ENCODE measurements around the gene COL6A3. TPM values are rescaled to one million over a fixed set of nuclear protein-coding genes. Genes with fewer than 3 reads are reported as not detected.

COL6A3 gene
- total RNA-seq, 1 experiment from 2014 or later: 0.81 TPM

GRCh38 chr2:237433920-237434676, 20.1 kb upstream of the COL6A3 start:
- Histone ChIP-seq H2BK5ac (ENCODE audit: insufficient read length, low read length) (no peak overlapping the region), H4K5ac (ENCODE audit: insufficient read length, low read depth, low read length) (no peak overlapping the region), H4K91ac (ENCODE audit: insufficient read length, low read depth, low read length) (no peak overlapping the region), H3K4ac (ENCODE audit: low read depth, low read length) (no peak overlapping the region), H3K18ac (ENCODE audit: insufficient read length, low read depth, low read length) (no peak overlapping the region), H3T11ph (ENCODE audit: low read length) (no peak overlapping the region), H3K4me2 (ENCODE audit: insufficient read depth, insufficient read length, low read length) (no peak overlapping the region), H2AFZ (ENCODE audit: low read length) (no peak overlapping the region), H2BK15ac (ENCODE audit: low read depth, low read length) (no peak overlapping the region), H3K14ac (ENCODE audit: insufficient read depth, low read length) (no peak overlapping the region), H2BK120ac (ENCODE audit: low read depth, low read length, poor library complexity, severe bottlenecking) (no peak overlapping the region), H3K27ac (ENCODE audit: insufficient read length, low read depth, low read length) (no peak overlapping the region), H3K27me3 (ENCODE audit: insufficient read depth, low read length) (no peaks in the 10 kb centered on the region), H3K56ac (ENCODE audit: insufficient read length, low read depth, low read length) (no peak overlapping the region), H3K79me1 (ENCODE audit: insufficient read depth, low read depth, low read length, poor library complexity, severe bottlenecking) (no peaks in the 10 kb centered on the region), H3K79me2 (ENCODE audit: insufficient read depth, low read length) (no peaks in the 10 kb centered on the region), H2AK5ac (ENCODE audit: insufficient read length, low read length) (no peak overlapping the region), H2BK12ac (ENCODE audit: insufficient read length, low read depth, low read length) (no peak overlapping the region), H4K20me1 (ENCODE audit: control insufficient read depth, insufficient read depth, insufficient read length) (no peaks in the 10 kb centered on the region), H3K9ac (ENCODE audit: extremely low read depth, insufficient read length, low read length) (no peak overlapping the region), H3K9me3 (ENCODE audit: control insufficient read depth, low read depth, low read length) (no peaks in the 10 kb centered on the region), H3K23me2 (ENCODE audit: insufficient read length, low read depth, low read length, poor library complexity, severe bottlenecking) (no peaks in the 10 kb centered on the region), H2BK20ac (ENCODE audit: low read depth, low read length, poor library complexity, severe bottlenecking) (no peak overlapping the region), H4K8ac (replicated peaks; ENCODE audit: insufficient read length, low read depth, low read length) (no peak overlapping the region), H3K23ac (ENCODE audit: insufficient read length, low read depth, low read length) (no peak overlapping the region), H3K4me1 (ENCODE audit: insufficient read depth, low read length) (peaks cover 8% of the 10 kb centered on the region; the same call in 1 of the 2 replicates)
- Mint-ChIP-seq H3K27ac (no peak overlapping the region), H3K36me3 (ENCODE audit: insufficient read depth in 1 of 3, low read depth in 3 of 3) (no peaks in the 10 kb centered on the region; a peak in 1 of 7 replicates), H3K4me3 (no peak overlapping the region), H3K4me1 (peaks cover 30 to 33% of the 10 kb centered on the region in 2 experiments), H3K27me3 (ENCODE audit: low read depth) (peaks cover 11% of the 10 kb centered on the region), H3K9me3 (peaks cover 0 to 4% of the 10 kb centered on the region in 2 experiments; a peak in 2 of 5 replicates)
- DNase-seq: no peak
- WGBS (ENCODE audit: extremely low coverage, insufficient read length, low lambda C conversion rate): no CpG with 5 or more reads among the region's 13 CpGs
- TF ChIP-seq CTCF (conservative IDR thresholded peaks at IDR 0.05): no peak

Data from H9 (cell line).